DLD1 (cell line): ENCODE results near the gene ACACA.

Source experiments
- in situ Hi-C: cut with HindIII; loops from 2 replicates; pipeline ENCODE4 v1.10.0; 2017; ENCODE audit warnings: low sequenced_read_pairs

The ACACA gene

GRCh38 chr17:37142294-37142896 lies 264.2 kb downstream of the ACACA start:
- in situ Hi-C loops = no loop called here

GRCh38 chr17:37138571-37139120 lies 268.0 kb downstream of the ACACA start:
- in situ Hi-C loops = no loop called here

DNA sequence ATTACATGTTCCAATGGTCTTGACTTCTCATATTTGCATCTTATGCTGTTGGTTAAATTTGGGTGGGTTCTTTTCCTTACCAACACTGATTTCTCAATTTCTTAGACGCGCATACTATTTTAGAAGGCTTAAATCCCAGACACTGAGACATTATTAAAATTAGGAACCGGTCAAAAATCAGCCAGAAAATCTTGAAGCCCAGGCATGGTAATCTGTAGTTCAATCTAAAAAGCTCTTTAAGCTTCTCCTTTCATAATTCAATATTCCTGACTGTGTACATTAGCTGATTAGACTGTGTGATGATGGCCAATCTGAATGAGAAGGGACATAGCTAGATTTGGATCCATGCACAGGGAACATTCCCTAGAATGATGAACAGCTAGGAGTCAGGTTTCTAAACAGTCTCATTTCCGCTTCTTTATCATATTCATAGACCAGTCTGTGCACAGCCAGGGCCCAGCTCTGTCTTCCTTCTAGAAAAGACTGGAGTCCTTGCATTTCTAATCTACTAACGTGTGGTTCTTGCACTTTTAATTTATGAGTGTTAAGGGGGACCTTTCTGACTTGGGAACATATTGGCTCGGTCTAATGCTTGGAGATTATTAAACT lies 268.6 kb downstream of the ACACA start:
- in situ Hi-C loops = no loop called here

DNA sequence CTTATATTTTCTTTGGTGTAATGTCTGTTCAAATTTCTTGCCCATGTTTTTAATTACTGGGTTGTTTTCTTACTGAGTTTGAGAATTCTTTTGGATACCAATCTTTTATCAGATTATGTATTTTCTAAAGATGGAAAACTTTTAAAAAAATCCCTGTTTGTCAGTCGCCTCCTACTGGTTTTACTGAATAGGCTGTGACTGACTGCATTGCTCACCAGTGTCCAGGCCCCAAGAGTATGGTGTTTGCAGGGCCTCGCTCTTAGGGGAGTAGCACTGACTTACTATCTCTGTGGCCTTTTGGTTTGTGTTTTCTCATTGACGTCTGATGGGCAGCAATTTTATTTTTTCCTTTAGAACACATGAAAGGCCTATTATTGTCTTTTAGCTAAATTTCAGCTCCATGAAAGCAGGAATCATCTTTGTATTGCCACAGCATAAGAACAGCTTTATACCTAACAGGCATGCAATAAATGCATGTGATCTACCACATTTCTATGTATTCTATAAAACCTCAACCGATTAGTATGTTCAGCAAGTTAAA lies 269.5 kb downstream of the ACACA start:
- in situ Hi-C loops = no loop called here

DNA sequence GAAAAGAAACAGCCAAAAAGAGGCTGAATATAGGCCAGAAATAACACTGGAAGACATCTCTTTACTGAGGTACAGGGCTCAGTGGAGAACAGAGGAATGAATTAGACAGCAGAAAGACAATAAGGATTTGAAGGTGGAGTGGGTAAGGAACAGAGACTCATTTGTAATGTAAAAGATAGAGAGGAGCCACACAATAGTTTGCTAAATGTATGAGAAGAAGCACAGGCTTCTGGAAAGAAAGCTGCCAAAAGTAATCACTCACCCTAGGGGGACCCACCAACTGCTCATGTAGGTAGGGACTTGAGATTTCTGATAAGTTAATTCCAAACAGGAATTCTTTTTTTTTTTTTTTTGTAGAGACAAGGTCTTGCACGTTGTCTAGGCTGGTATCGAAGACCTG lies 271.1 kb downstream of the ACACA start:
- in situ Hi-C loops = no loop called here

DNA sequence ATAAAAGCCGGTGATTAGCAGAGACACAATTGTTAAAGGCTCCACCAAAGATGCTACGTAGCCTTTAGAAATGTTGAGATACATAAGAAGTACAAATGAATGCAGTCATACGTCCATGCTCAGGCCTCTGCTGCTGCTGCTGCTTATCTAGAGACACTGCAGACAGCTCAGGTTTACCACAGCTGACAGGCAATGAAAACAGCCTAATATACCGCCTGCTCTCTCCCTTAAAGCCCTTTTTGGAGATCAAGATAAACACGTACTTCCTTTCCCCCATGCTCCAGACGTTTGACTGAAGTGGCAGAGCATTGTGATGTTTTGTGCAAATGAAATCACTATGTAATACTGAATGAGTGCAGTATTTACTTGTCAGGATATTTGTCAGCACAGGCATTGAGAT lies 272.6 kb downstream of the ACACA start:
- in situ Hi-C loops = no loop called here

GRCh38 chr17:37133136-37133535 lies 273.5 kb downstream of the ACACA start:
- in situ Hi-C loops = no loop called here

DNA sequence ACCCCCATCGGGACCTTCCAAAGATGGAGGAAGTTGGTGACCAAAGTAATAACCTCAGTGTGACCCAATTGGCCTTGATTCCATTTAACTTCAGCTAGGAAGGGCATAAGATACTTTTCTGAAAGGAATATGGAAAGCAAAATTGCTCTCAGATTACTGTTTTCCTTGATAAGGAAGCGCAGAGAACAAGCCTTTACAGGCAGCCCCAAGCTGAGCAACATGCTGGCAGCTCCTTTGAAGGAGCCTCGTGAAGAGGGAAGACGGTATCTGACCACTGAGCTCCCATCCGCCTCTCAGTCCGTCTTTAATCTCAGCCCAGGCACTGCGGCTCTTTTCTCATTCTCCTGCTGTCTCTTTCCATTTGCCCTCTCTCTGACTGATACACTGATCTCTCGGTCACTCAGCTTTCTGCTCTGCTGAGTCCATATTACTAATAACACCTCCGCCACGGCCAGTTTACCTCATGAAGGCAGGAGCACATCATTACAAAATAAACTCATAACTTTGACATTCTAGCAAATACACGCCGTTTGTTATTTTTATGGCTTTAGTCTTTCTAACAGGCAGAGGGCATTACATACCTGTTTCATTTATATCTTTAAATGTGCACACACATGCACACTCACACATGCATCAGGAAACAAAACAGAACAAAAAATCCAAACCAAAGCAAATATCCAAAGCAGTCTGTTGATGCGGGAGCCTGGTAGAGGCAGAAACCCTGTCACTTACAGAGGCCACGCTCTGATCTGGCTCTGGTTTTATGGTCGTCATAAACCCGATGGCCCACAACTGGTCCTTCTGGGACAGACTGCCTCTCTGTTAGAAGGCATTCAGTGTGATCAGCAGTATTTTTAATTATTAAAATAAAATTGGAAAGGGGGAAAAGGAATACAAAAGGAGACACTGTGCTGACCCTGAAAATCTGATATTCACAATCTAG lies 274.7 kb downstream of the ACACA start:
- in situ Hi-C loops = no loop called here

- in situ Hi-C loops = no loop called here
Observed at GRCh38 chr17:37130984-37131446, 275.6 kb downstream of the ACACA start.

DNA sequence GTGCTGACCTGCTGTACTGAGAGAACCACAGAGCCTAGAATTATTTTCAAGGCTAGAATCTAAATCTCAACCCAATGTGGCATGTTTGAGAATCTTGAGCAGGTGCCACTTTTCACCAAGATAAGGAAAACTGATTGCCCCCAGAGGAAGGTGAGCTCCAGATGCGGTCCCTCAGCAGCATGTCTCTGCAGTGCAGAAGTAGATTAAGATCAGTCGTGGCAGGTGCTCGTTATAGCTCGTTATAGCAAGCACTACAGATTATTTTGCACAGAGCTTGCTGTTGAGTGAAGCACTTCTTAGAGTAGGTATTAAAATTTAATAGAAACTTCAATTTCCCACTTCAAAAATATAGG lies 281.8 kb downstream of the ACACA start:
- in situ Hi-C loops = no loop called here

DNA sequence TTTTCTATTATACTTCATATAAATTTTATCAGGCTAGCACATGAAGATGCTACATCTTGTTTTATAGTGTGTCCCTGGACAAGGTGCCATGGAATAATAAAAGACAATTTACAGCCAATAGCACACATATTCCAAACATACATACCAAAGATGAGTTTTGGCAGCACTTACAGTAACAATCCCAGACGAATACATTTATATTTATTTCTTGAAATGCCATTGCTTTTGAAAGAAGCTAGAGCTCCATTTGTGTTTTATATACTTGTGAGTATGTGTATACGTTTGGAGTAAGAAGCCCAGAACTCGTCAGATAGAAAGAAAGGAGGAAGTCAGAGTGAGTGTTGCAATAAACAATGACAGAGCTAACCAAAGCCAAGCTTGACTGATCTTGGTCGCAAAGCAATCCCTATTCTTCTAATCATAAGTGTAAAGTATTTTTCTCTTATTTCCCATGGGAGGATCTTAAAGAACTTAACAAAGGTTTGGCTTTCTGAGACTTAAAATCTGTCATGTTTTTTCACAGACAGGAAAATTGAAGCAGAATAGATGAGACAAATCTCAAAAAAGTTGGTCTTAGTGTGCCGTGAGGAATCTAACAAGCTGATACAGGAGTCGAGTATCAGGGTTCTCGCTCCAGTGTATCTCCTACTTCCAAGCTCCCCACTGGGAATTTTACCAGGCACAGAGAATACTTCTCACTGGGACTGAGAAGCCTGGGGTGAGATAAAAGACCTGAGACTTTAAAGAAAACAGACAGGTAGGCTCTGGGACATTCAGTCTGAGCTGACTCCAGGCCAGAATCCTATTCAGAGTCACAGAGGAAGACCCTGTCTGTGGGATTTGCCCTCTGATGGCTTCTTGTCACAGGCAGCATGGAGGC lies 282.5 kb downstream of the ACACA start:
- in situ Hi-C loops = no loop called here

- in situ Hi-C loops = no loop called here
Observed at GRCh38 chr17:37123386-37123785, 283.2 kb downstream of the ACACA start.

DNA sequence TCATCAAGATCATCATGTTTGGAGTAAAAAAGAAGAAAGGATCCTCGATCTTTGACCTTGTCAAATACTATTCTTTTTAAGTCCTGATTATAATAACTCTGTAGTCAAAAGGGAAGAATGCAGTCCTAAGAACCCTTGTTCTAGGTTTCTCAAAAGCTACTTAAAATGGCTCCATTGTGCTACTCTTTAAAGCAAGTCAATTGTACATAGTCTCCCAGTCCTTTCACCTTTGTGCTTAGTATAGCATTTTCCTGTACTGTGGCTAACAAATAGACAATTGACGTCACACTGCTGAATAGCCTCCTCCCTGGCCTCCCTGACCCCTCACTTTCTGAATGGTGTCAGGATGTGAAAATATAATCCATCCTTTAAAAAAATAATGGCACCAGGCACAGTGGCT lies 285.0 kb downstream of the ACACA start:
- in situ Hi-C loops = no loop called here

DNA sequence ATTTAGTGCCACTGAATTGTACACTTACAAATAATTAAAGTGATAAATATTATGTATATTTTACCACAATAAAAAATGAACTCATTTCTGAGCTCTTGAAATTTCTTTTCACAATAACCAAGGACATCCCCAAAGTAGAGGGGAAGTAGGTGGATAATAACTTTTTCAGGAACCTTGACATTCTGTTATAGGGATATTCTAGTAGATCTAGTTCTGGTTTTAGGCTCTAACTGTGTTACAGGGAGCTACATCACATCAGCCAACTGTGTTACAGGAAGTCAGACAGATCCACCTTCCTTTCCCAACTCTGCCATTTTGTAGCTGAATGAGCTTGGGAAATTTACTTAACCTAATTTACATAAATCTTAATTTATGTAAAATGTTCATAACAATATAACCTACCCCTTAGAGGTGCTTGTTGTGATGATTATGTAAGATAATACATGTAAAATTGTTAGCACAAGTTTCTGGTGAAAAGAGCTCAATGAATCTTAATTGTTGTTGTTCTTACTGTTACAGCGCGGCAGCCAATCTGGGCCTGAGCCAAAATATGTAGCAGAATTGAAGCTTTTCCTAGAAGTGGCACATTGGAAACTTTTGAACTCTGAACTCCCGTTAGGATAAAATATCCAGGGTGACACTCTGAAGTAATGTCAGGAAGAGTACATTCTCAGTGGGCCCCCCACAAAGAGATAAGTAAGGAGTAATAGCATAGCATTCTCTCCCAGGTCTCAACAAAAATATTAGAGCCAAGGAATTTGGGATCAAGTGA lies 288.1 kb downstream of the ACACA start:
- in situ Hi-C loops = no loop called here

GRCh38 chr17:37117373-37118142 lies 289.1 kb downstream of the ACACA start:
- in situ Hi-C loops = no loop called here

GRCh38 chr17:37116671-37117185 lies 289.9 kb downstream of the ACACA start:
- in situ Hi-C loops = no loop called here

DNA sequence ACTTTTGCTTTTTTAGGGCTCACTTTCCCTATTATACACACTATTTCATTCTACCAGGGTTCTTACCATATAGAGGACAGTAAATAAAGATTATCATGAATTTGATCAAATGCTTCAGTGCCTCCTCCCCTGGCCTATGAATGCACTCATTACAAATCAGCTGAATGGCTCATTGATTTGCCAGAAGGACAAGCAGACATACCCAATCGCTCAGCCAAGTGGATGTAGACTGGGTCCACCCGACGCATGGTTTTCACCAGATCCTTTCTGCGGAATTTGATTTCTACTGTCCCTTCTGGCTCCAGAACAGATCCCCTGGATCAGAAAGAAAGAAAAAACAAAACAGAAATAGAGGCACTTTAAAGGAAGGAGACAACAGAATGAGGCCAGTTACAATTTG lies 295.3 kb downstream of the ACACA start:
- in situ Hi-C loops = no loop called here

GRCh38 chr17:37110746-37111145 lies 295.9 kb downstream of the ACACA start:
- in situ Hi-C loops = no loop called here
